K562 (cell line): ENCODE results near the gene LENG8. TPM values are rescaled to one million over a fixed set of nuclear protein-coding genes. Genes with fewer than 3 reads are reported as not detected.

Experiments used
- DMBX1 ChIP-seq: fragments of 250-450 bp; sonication (Bioruptor Pico); IDR thresholded peaks from 2 replicates; pipeline ENCODE4 v1.8.0; 2022; ENCODE audit warnings: inconsistent platforms, mild to moderate bottlenecking, moderate library complexity, borderline replicate concordance
- E4F1 ChIP-seq: fragments of 250-450 bp; sonication (Bioruptor Pico); IDR thresholded peaks from 2 replicates; pipeline ENCODE4 v1.5.0; 2021; ENCODE audit warnings: mild to moderate bottlenecking, borderline replicate concordance
- EHMT2 ChIP-seq: fragments of 450-650 bp; IDR thresholded peaks from 2 replicates; pipeline ENCODE4 v1.6.1; 2018; ENCODE audit warnings: antibody characterized with exemption
- GTF2F1 ChIP-seq: IDR thresholded peaks from 2 replicates; pipeline ENCODE4 v1.6.1; 2011; ENCODE audit warnings: low read depth, low read length, improper control_type of control experiment
- HDAC8 ChIP-seq: fragments of 450-650 bp; IDR thresholded peaks from 2 replicates; pipeline ENCODE4 v1.6.1; 2016; ENCODE audit warnings: mild to moderate bottlenecking, missing genetic modification characterization, moderate library complexity, missing compliant biosample characterization
- HMBOX1 ChIP-seq: sonication (generic); IDR thresholded peaks from 2 replicates; pipeline ENCODE4 v1.6.1; 2016
- HMG20B ChIP-seq: fragments of 250-450 bp; sonication (Bioruptor Pico); IDR thresholded peaks from 2 replicates; pipeline ENCODE4 v1.5.0; 2021; ENCODE audit warnings: mild to moderate bottlenecking
- HNRNPUL1 ChIP-seq: fragments of 200-400 bp; formaldehyde crosslinking; IDR thresholded peaks from 2 replicates; pipeline ENCODE4 v1.6.1; 2017; ENCODE audit warnings: low read length
- ILK ChIP-seq: fragments of 450-650 bp; IDR thresholded peaks from 2 replicates; pipeline ENCODE4 v1.6.1; 2016; ENCODE audit warnings: missing genetic modification characterization, low read depth, mild to moderate bottlenecking, missing compliant biosample characterization, moderate library complexity, borderline replicate concordance
- MCM3 ChIP-seq: fragments of 450-650 bp; IDR thresholded peaks from 2 replicates; pipeline ENCODE4 v1.6.1; 2016
- RBM17 ChIP-seq: fragments of 200-400 bp; formaldehyde crosslinking; IDR thresholded peaks from 2 replicates; pipeline ENCODE4 v1.6.1; 2017; ENCODE audit warnings: low read depth, mild to moderate bottlenecking, low read length, borderline replicate concordance
- SIN3A ChIP-seq, 2 experiments: fragments of 150-350 bp in 1 of 2; IDR thresholded peaks; 2 replicates each; pipeline ENCODE4 v1.6.1; 2011 to 2016; ENCODE audit warnings: borderline replicate concordance in 2 of 2, low read depth in 2 of 2, low read length in 2 of 2, mild to moderate bottlenecking in 2 of 2, moderate library complexity in 2 of 2; ENCODE audit not compliant: control insufficient read depth in 1 of 2
- SMARCC2 ChIP-seq: fragments of 450-650 bp; IDR thresholded peaks from 2 replicates; pipeline ENCODE4 v1.6.1; 2017; ENCODE audit warnings: antibody characterized with exemption, moderate library complexity, mild to moderate bottlenecking, low read depth
- ZBTB11 ChIP-seq, 3 experiments: fragments of 200-800 bp in 1 of 3; fragments of 250-450 bp in 1 of 3; fragments of 450-650 bp in 1 of 3; sonication (Bioruptor Pico) in 1 of 3; sonication (Bioruptor generic) in 1 of 3; formaldehyde crosslinking in 1 of 3; IDR thresholded peaks; 2 replicates each; pipeline versions ENCODE4 v1.6.1 to v1.8.0; 2016 to 2022; ENCODE audit warnings: mild to moderate bottlenecking in 2 of 3, missing genetic modification characterization in 2 of 3, missing compliant biosample characterization in 1 of 3, moderate library complexity in 1 of 3
- ZKSCAN3 ChIP-seq: fragments of 250-450 bp; sonication (Bioruptor Pico); IDR thresholded peaks from 2 replicates; pipeline ENCODE4 v1.4.0; 2020
- polyA plus RNA-seq, 8 experiments: library from polyadenylated mRNA; depleted of rRNA in 4 of 8; stranded (reverse) in 5 of 8; unstranded in 3 of 8; fragments of >200 nt; fragmentation: Nextera tagmentation in 2 of 8; fragmentation: Illumina TruSeq in 1 of 8; extraction: Ambion mirVana in 2 of 8; extraction: Trizol in 1 of 8; gene quantifications; 2 replicates each; pipeline versions ENCODE4 v1.2.1 to v1.2.3, GENCODE V29; 2011 to 2014; ENCODE audit warnings: inconsistent platforms in 1 of 8, missing spikeins in 1 of 8
- total RNA-seq, 7 experiments: library from RNA; depleted of rRNA in 6 of 7; stranded (reverse); fragments of >200 nt in 6 of 7; fragmentation: Illumina TruSeq in 2 of 7; extraction: Trizol in 2 of 7; gene quantifications; 2 replicates each; pipeline versions ENCODE4 v1.2.1 to v1.2.3, GENCODE V29; 2011 to 2021; ENCODE audit warnings: low replicate concordance in 1 of 7
- TF ChIP-seq, protein P1 (sequence below): fragments of 450-650 bp; IDR thresholded peaks from 2 replicates; pipeline ENCODE4 v1.6.1; 2014; ENCODE audit warnings: low read depth, mild to moderate bottlenecking, moderate library complexity, borderline replicate concordance

The LENG8 gene
- total and polyA plus RNA-seq, 9 of the 15 experiments (the other 6 are each of a cell fraction or from before 2014, with no cell fraction given): 0.74 to 146 (median 28.1) TPM

- TF ChIP-seq GTF2F1 (0 out of 2 replicates have a peak, but pooled peaks have one; percentile 27), MCM3 (no peak), HNRNPUL1 (no peak), ZKSCAN3 (CRISPR knock-in tag) (no peak), HMG20B (CRISPR knock-in tag) (no peak), ZBTB11 (CRISPR knock-in tag; IDR thresholded peaks at IDR 0.05) (peak; percentile 42 to 94 (median 68); a peak in 5 of 6 replicates), SMARCC2 (no peak), ILK (tag) (no peak), EHMT2 (no peak), RBM17 (no peak), DMBX1 (CRISPR knock-in tag) (peak; percentile 37; the same call in 1 of the 2 replicates), HMBOX1 (no peak), E4F1 (no peak), SIN3A (IDR thresholded peaks at IDR 0.05; ENCODE audit: borderline replicate concordance in 2 of 2, control insufficient read depth in 1 of 2, low read depth in 2 of 2, low read length in 2 of 2) (no peak), HDAC8 (no peak)
- TF ChIP-seq, protein P1, sequence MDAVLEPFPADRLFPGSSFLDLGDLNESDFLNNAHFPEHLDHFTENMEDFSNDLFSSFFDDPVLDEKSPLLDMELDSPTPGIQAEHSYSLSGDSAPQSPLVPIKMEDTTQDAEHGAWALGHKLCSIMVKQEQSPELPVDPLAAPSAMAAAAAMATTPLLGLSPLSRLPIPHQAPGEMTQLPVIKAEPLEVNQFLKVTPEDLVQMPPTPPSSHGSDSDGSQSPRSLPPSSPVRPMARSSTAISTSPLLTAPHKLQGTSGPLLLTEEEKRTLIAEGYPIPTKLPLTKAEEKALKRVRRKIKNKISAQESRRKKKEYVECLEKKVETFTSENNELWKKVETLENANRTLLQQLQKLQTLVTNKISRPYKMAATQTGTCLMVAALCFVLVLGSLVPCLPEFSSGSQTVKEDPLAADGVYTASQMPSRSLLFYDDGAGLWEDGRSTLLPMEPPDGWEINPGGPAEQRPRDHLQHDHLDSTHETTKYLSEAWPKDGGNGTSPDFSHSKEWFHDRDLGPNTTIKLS: peak; percentile 75; the same call in 1 of the 2 replicates
These were observed 15.8 kb downstream of the LENG8 start (continued) for GRCh38 chr19:54464630-54465425.
